Trophoblast cell (in vitro differentiated cells and primary cell): ENCODE data around the gene GNAI3.
A peak's percentile ranks its signal among the peaks of the same experiment; 100 is the strongest.

Source experiments
- DNase-seq, 2 donors: peaks; one replicate each; pipeline ENCODE4 v3.0.0-alpha.2; 2016
- H2AFZ ChIP-seq: 2 replicates; pipeline ENCODE4 v1.6.1; 2013; ENCODE audit warnings: low read length, moderate library complexity, mild to moderate bottlenecking; ENCODE audit not compliant: insufficient read depth, poor library complexity
- H2AK5ac ChIP-seq: 2 replicates; pipeline ENCODE4 v1.6.1; 2013; ENCODE audit warnings: mild to moderate bottlenecking, low read length
- H2BK120ac ChIP-seq: 2 replicates; pipeline ENCODE4 v1.6.1; 2013; ENCODE audit warnings: low read length, mild to moderate bottlenecking, moderate library complexity; ENCODE audit not compliant: insufficient read depth, poor library complexity
- H2BK12ac ChIP-seq: 2 replicates; pipeline ENCODE4 v1.6.1; 2013; ENCODE audit warnings: mild to moderate bottlenecking, low read length, moderate library complexity
- H2BK5ac ChIP-seq: 2 replicates; pipeline ENCODE4 v1.6.1; 2013; ENCODE audit warnings: low read length, low read depth, moderate library complexity, mild to moderate bottlenecking; ENCODE audit not compliant: poor library complexity
- H3K14ac ChIP-seq: 2 replicates; pipeline ENCODE4 v1.6.1; 2013; ENCODE audit warnings: mild to moderate bottlenecking, low read length
- H3K18ac ChIP-seq: 2 replicates; pipeline ENCODE4 v1.6.1; 2013; ENCODE audit warnings: mild to moderate bottlenecking, low read length
- H3K23ac ChIP-seq: 2 replicates; pipeline ENCODE4 v1.6.1; 2013; ENCODE audit warnings: low read length
- H3K27ac ChIP-seq: 2 replicates; pipeline ENCODE4 v1.5.1; 2013; ENCODE audit warnings: low read depth, mild to moderate bottlenecking, inconsistent platforms, low read length, moderate library complexity
- H3K27me3 ChIP-seq: 2 replicates; pipeline ENCODE4 v1.6.1; 2013; ENCODE audit warnings: inconsistent platforms, mild to moderate bottlenecking, low read length, moderate library complexity; ENCODE audit not compliant: insufficient read depth
- H3K36me3 ChIP-seq, 2 experiments: 1 replicate in 1 of 2; 2 replicates in 1 of 2; pipeline ENCODE4 v1.6.1; 2013; ENCODE audit warnings: low read length in 2 of 2, mild to moderate bottlenecking in 2 of 2, moderate library complexity in 1 of 2; ENCODE audit not compliant: insufficient read depth in 2 of 2, control insufficient read depth in 1 of 2
- H3K4ac ChIP-seq: 2 replicates; pipeline ENCODE4 v1.6.1; 2013; ENCODE audit warnings: low read depth, mild to moderate bottlenecking, low read length, moderate library complexity
- H3K4me1 ChIP-seq, 2 experiments: 1 replicate in 1 of 2; 2 replicates in 1 of 2; pipeline ENCODE4 v1.6.1; 2013; ENCODE audit warnings: low read length in 2 of 2, mild to moderate bottlenecking in 2 of 2, moderate library complexity in 1 of 2; ENCODE audit not compliant: insufficient read depth in 2 of 2, control insufficient read depth in 1 of 2
- H3K4me2 ChIP-seq: 2 replicates; pipeline ENCODE4 v1.6.1; 2013; ENCODE audit warnings: inconsistent platforms, mild to moderate bottlenecking, low read length, moderate library complexity
- H3K4me3 ChIP-seq: 2 replicates; pipeline ENCODE4 v1.5.1; 2013; ENCODE audit warnings: mild to moderate bottlenecking, low read depth, low read length, inconsistent platforms
- H3K79me1 ChIP-seq: one replicate; pipeline ENCODE4 v1.6.1; 2013; ENCODE audit warnings: low read length
- H3K79me2 ChIP-seq: 2 replicates; pipeline ENCODE4 v1.6.1; 2013; ENCODE audit warnings: low read length, mild to moderate bottlenecking; ENCODE audit not compliant: control insufficient read depth, insufficient read depth, poor library complexity
- H3K9ac ChIP-seq: 2 replicates; pipeline ENCODE4 v1.6.1; 2013; ENCODE audit warnings: mild to moderate bottlenecking, low read length
- H3K9me3 ChIP-seq: 2 replicates; pipeline ENCODE4 v1.6.1; 2013; ENCODE audit warnings: low read depth, mild to moderate bottlenecking, control low read depth, inconsistent platforms, low read length; ENCODE audit not compliant: insufficient read depth
- H4K12ac ChIP-seq: 2 replicates; pipeline ENCODE4 v1.6.1; 2013; ENCODE audit warnings: low read depth, mild to moderate bottlenecking, low read length, moderate library complexity
- H4K8ac ChIP-seq: 2 replicates; pipeline ENCODE4 v1.6.1; 2013; ENCODE audit warnings: low read depth, mild to moderate bottlenecking, low read length, moderate library complexity
- H4K91ac ChIP-seq: one replicate; pipeline ENCODE4 v1.6.1; 2013; ENCODE audit warnings: low read depth, mild to moderate bottlenecking, low read length, moderate library complexity
- WGBS: extraction: QIAGEN DNeasy Blood & Tissue Kit; methylation state at CpG from one replicate; pipeline ENCODE4 v1.1.7; 2013; ENCODE audit warnings: missing lambda C conversion rate; ENCODE audit not compliant: insufficient read length, insufficient coverage; ENCODE audit errors: extremely low coverage; 5-methylcytosine and 5-hydroxymethylcytosine counted together

GNAI3 gene

GRCh38 chr1:109559995-109560394, 11.6 kb downstream of the GNAI3 start:
- H3K9ac ChIP-seq = no peak overlapping the region
- H3K27ac ChIP-seq = no peak overlapping the region
- no peak overlapping the region for H2BK120ac ChIP-seq
- no peak overlapping the region for H3K4me2 ChIP-seq
- no peak overlapping the region for H3K4me3 ChIP-seq
- no peak overlapping the region for H2AFZ ChIP-seq
- DNase-seq = no peak
- H4K8ac ChIP-seq = no peak overlapping the region
- H3K18ac ChIP-seq = no peak overlapping the region
- no peaks in the 10 kb centered on the region for H3K79me1 ChIP-seq
- peaks cover 4 to 7% of the 10 kb centered on the region in 2 experiments for H3K4me1 ChIP-seq
- no peak overlapping the region for H4K91ac ChIP-seq
- no peaks in the 10 kb centered on the region for H3K36me3 ChIP-seq
- H2BK12ac ChIP-seq = no peak overlapping the region
- H3K9me3 ChIP-seq = no peaks in the 10 kb centered on the region
- H3K4ac ChIP-seq = no peak overlapping the region
- H2AK5ac ChIP-seq = no peak overlapping the region
- H3K27me3 ChIP-seq = no peaks in the 10 kb centered on the region
- H3K79me2 ChIP-seq = peaks cover 15% of the 10 kb centered on the region
- no peak overlapping the region for H4K12ac ChIP-seq
- no peak overlapping the region for H2BK5ac ChIP-seq
- H3K23ac ChIP-seq = no peak overlapping the region
- no peak overlapping the region for H3K14ac ChIP-seq

GRCh38 chr1:109564194-109564878, 15.9 kb downstream of the GNAI3 start:
- H2BK5ac ChIP-seq = no peak overlapping the region
- no peak overlapping the region for H4K12ac ChIP-seq
- no peak overlapping the region for H2AFZ ChIP-seq
- H3K27ac ChIP-seq = peak overlapping the region; percentile 22
- H3K9ac ChIP-seq = no peak overlapping the region
- no peak overlapping the region for H4K91ac ChIP-seq
- H3K18ac ChIP-seq = no peak overlapping the region
- no peaks in the 10 kb centered on the region for H3K79me1 ChIP-seq
- H3K4ac ChIP-seq = no peak overlapping the region
- H3K4me3 ChIP-seq = no peak overlapping the region
- no CpG with 5 or more reads among the region's 7 CpGs for WGBS
- H3K4me2 ChIP-seq = peak overlapping the region; percentile 1
- H3K4me1 ChIP-seq = peaks cover 4 to 9% of the 10 kb centered on the region in 2 experiments
- no peak overlapping the region for H2BK12ac ChIP-seq
- no peak overlapping the region for H2AK5ac ChIP-seq
- no peaks in the 10 kb centered on the region for H3K27me3 ChIP-seq
- no peak overlapping the region for H3K14ac ChIP-seq
- H2BK120ac ChIP-seq = no peak overlapping the region
- no peaks in the 10 kb centered on the region for H3K36me3 ChIP-seq
- H4K8ac ChIP-seq = no peak overlapping the region
- peaks cover 8% of the 10 kb centered on the region for H3K79me2 ChIP-seq
- peak; percentile 27 to 73 for DNase-seq
- H3K23ac ChIP-seq = no peak overlapping the region
- no peaks in the 10 kb centered on the region for H3K9me3 ChIP-seq

- H3K27me3 ChIP-seq = no peaks in the 10 kb centered on the region
- H3K79me1 ChIP-seq = no peaks in the 10 kb centered on the region
- no CpG with 5 or more reads among the region's 3 CpGs for WGBS
Measured at GRCh38 chr1:109565241-109565640, 16.8 kb downstream of the GNAI3 start.

GRCh38 chr1:109566982-109567381, 18.6 kb downstream of the GNAI3 start:
- H3K36me3 ChIP-seq = no peaks in the 10 kb centered on the region
- H2AFZ ChIP-seq = no peak overlapping the region
- no peak overlapping the region for H4K12ac ChIP-seq
- H4K8ac ChIP-seq = no peak overlapping the region
- H3K9me3 ChIP-seq = no peaks in the 10 kb centered on the region
- no peak overlapping the region for H3K9ac ChIP-seq
- peaks cover 4% of the 10 kb centered on the region for H3K79me2 ChIP-seq
- H3K4me1 ChIP-seq = peaks cover 6 to 10% of the 10 kb centered on the region in 2 experiments
- no peaks in the 10 kb centered on the region for H3K79me1 ChIP-seq
- no peak for DNase-seq
- no peak overlapping the region for H2AK5ac ChIP-seq
- no CpG with 5 or more reads among the region's 1 CpG for WGBS
- no peak overlapping the region for H3K14ac ChIP-seq
- H4K91ac ChIP-seq = no peak overlapping the region
- H3K4me3 ChIP-seq = no peak overlapping the region
- H3K23ac ChIP-seq = no peak overlapping the region
- no peak overlapping the region for H2BK5ac ChIP-seq
- H3K4ac ChIP-seq = peak overlapping the region; percentile 59
- H3K18ac ChIP-seq = no peak overlapping the region
- H3K27ac ChIP-seq = no peak overlapping the region
- H3K4me2 ChIP-seq = no peak overlapping the region
- no peaks in the 10 kb centered on the region for H3K27me3 ChIP-seq
- H2BK120ac ChIP-seq = no peak overlapping the region
- H2BK12ac ChIP-seq = no peak overlapping the region

More at GRCh38 chr1:109565241-109565640, 16.8 kb downstream of the GNAI3 start:
- H3K14ac ChIP-seq = no peak overlapping the region
- H3K4me3 ChIP-seq = no peak overlapping the region
- no peak overlapping the region for H2BK5ac ChIP-seq
- H3K4me2 ChIP-seq = no peak overlapping the region
- no peak overlapping the region for H4K8ac ChIP-seq
- no peaks in the 10 kb centered on the region for H3K9me3 ChIP-seq
- H3K4ac ChIP-seq = peak overlapping the region; percentile 52
- no peak overlapping the region for H3K23ac ChIP-seq
- no peak overlapping the region for H2AFZ ChIP-seq
- no peak overlapping the region for H2BK120ac ChIP-seq
- no peak overlapping the region for H3K9ac ChIP-seq
- DNase-seq = peak in 1 of 2 donors; percentile 8
- peaks cover 8% of the 10 kb centered on the region for H3K79me2 ChIP-seq
- no peak overlapping the region for H2BK12ac ChIP-seq
- peaks cover 4 to 9% of the 10 kb centered on the region in 2 experiments for H3K4me1 ChIP-seq
- H4K91ac ChIP-seq = no peak overlapping the region
- no peak overlapping the region for H3K18ac ChIP-seq
- H2AK5ac ChIP-seq = no peak overlapping the region
- H3K27ac ChIP-seq = no peak overlapping the region
- no peak overlapping the region for H4K12ac ChIP-seq
- H3K36me3 ChIP-seq = no peaks in the 10 kb centered on the region
